WTC11 (cell line): ENCODE data around the gene CHPF. TPM values are rescaled to one million over a fixed set of nuclear protein-coding genes. Genes with fewer than 3 reads are reported as not detected.

ENCODE experiments used
- ATAC-seq: fragments of 200-7000 bp; cut with Tn5 transposase; 2 replicates; pipeline ENCODE4 v1.10.0; 2021; ENCODE audit warnings: mild to moderate bottlenecking, moderate library complexity
- Bru-seq: library from RNA; stranded (reverse); fragments of 400-500 nt; gene quantifications from one replicate; lab custom pipeline; 2021; lab: Mats Ljungman, UMichigan
- CTCF ChIA-PET: fragments of 300-600 bp; sonication (Branson Sonifier 250); formaldehyde crosslinking; loops from one replicate; lab custom pipeline; 2021; ENCODE audit warnings: antibody characterized with exemption; lab: Charles Lee
- POLR2A ChIA-PET: fragments of 350-600 bp; sonication (Branson Sonifier 250); formaldehyde crosslinking; loops from one replicate; lab custom pipeline; 2021; ENCODE audit warnings: antibody characterized with exemption; lab: Charles Lee
- DNase-seq: peaks from one replicate; pipeline ENCODE4 v3.0.0; 2021; ENCODE audit warnings: low spot score
- H3K27ac Mint-ChIP-seq: 2 replicates; pipeline ENCODE4 v1.8.0; 2021; ENCODE audit warnings: mixed read lengths
- H3K27me3 Mint-ChIP-seq: 2 replicates; pipeline ENCODE4 v1.8.0; 2021; ENCODE audit warnings: low read depth, mild to moderate bottlenecking, moderate library complexity, mixed read lengths
- H3K36me3 Mint-ChIP-seq: 2 replicates; pipeline ENCODE4 v1.8.0; 2021; ENCODE audit warnings: mixed read lengths
- H3K4me1 Mint-ChIP-seq: 2 replicates; pipeline ENCODE4 v1.8.0; 2022; ENCODE audit warnings: mixed read lengths
- H3K4me3 Mint-ChIP-seq: 2 replicates; pipeline ENCODE4 v1.8.0; 2021; ENCODE audit warnings: mild to moderate bottlenecking, moderate library complexity, mixed read lengths
- H3K9me3 Mint-ChIP-seq: 2 replicates; pipeline ENCODE4 v1.8.0; 2021; ENCODE audit warnings: mixed read lengths
- ELF4 ChIP-seq: sonication (generic); formaldehyde crosslinking; IDR thresholded peaks from 2 replicates; pipeline ENCODE4 v1.8.1; 2022; ENCODE audit warnings: low read depth, mild to moderate bottlenecking, moderate library complexity, missing genetic modification reagents
- EMX1 ChIP-seq: fragments of 250-450 bp; sonication (Bioruptor Pico); IDR thresholded peaks from 2 replicates; pipeline ENCODE4 v1.8.0; 2021; ENCODE audit warnings: mild to moderate bottlenecking
- ESRRA ChIP-seq: sonication (generic); formaldehyde crosslinking; IDR thresholded peaks from 2 replicates; pipeline ENCODE4 v1.8.1; 2022; ENCODE audit warnings: mild to moderate bottlenecking, missing genetic modification reagents, borderline replicate concordance
- JUN ChIP-seq: sonication (generic); formaldehyde crosslinking; IDR thresholded peaks from 2 replicates; pipeline ENCODE4 v1.8.0; 2023; ENCODE audit warnings: mild to moderate bottlenecking, missing genetic modification reagents
- NFE2L1 ChIP-seq: sonication (generic); formaldehyde crosslinking; IDR thresholded peaks from 2 replicates; pipeline ENCODE4 v1.8.1; 2023; ENCODE audit warnings: missing genetic modification reagents
- NR3C1 ChIP-seq: sonication (generic); formaldehyde crosslinking; conservative IDR thresholded peaks from 2 replicates; pipeline ENCODE4 v1.8.1; 2023; ENCODE audit warnings: low read depth, mild to moderate bottlenecking, missing genetic modification reagents
- PRRX2 ChIP-seq: fragments of 250-450 bp; sonication (Bioruptor Pico); IDR thresholded peaks from 2 replicates; pipeline ENCODE4 v1.8.0; 2021; ENCODE audit warnings: mild to moderate bottlenecking
- SP1 ChIP-seq: sonication (generic); formaldehyde crosslinking; conservative IDR thresholded peaks from 2 replicates; pipeline ENCODE4 v1.8.1; 2022; ENCODE audit warnings: missing genetic modification reagents
- TEAD4 ChIP-seq: sonication (generic); formaldehyde crosslinking; IDR thresholded peaks from 2 replicates; pipeline ENCODE4 v1.8.0; 2022; ENCODE audit warnings: mild to moderate bottlenecking, missing genetic modification reagents
- ZBTB21 ChIP-seq: sonication (generic); formaldehyde crosslinking; IDR thresholded peaks from 2 replicates; pipeline ENCODE4 v1.8.1; 2023; ENCODE audit warnings: mild to moderate bottlenecking, missing genetic modification reagents, borderline replicate concordance
- ZNF263 ChIP-seq: sonication (generic); formaldehyde crosslinking; IDR thresholded peaks from 2 replicates; pipeline ENCODE4 v1.8.1; 2022; ENCODE audit warnings: low read depth, mild to moderate bottlenecking, moderate library complexity, missing genetic modification reagents
- long read RNA-seq, 3 experiments: library from RNA in 1 of 3; library from capped mRNA in 1 of 3; library from polyadenylated mRNA in 1 of 3; unstranded in 2 of 3; stranded (forward) in 1 of 3; transcript quantifications; one replicate each; pipeline ENCODE4 v2.0.0, GENCODE V29; 2021
- total RNA-seq: library from RNA; stranded (reverse); gene quantifications from 3 replicates; pipeline ENCODE4 v1.2.3, GENCODE V29; 2021
- TF ChIP-seq, protein P1 (sequence below): sonication (generic); formaldehyde crosslinking; IDR thresholded peaks from 2 replicates; pipeline ENCODE4 v1.8.0; 2023; ENCODE audit warnings: missing genetic modification reagents
- TF ChIP-seq, protein P2 (sequence below): fragments of 250-450 bp; sonication (Bioruptor Pico); IDR thresholded peaks from 2 replicates; pipeline ENCODE4 v1.9.0; 2021; ENCODE audit warnings: moderate library complexity, mild to moderate bottlenecking, inconsistent platforms, borderline replicate concordance
- TF ChIP-seq, protein P3 (sequence below): fragments of 250-450 bp; sonication (Bioruptor Pico); conservative IDR thresholded peaks from 2 replicates; pipeline ENCODE4 v1.9.0; 2021; ENCODE audit warnings: mild to moderate bottlenecking
- TF ChIP-seq, protein P4 (sequence below): fragments of 200-600 bp; IDR thresholded peaks from 2 replicates; pipeline ENCODE4 v1.8.0; 2022; ENCODE audit warnings: antibody characterized with exemption
- TF ChIP-seq, protein P5 (sequence below): fragments of 250-450 bp; sonication (Bioruptor Pico); IDR thresholded peaks from 2 replicates; pipeline ENCODE4 v1.9.0; 2021; ENCODE audit warnings: mild to moderate bottlenecking
- TF ChIP-seq, protein P6 (sequence below): sonication (generic); formaldehyde crosslinking; IDR thresholded peaks from 2 replicates; pipeline ENCODE4 v1.8.1; 2022; ENCODE audit warnings: mild to moderate bottlenecking, moderate library complexity, missing genetic modification reagents
- TF ChIP-seq, protein P7 (sequence below): fragments of 250-450 bp; sonication (Bioruptor Pico); IDR thresholded peaks from 2 replicates; pipeline ENCODE4 v2.1.2; 2022; ENCODE audit warnings: mild to moderate bottlenecking, moderate library complexity
- TF ChIP-seq, protein P8 (sequence below): sonication (generic); formaldehyde crosslinking; IDR thresholded peaks from 2 replicates; pipeline ENCODE4 v1.8.1; 2023; ENCODE audit warnings: mild to moderate bottlenecking, moderate library complexity, missing genetic modification reagents

The CHPF gene, protein sequence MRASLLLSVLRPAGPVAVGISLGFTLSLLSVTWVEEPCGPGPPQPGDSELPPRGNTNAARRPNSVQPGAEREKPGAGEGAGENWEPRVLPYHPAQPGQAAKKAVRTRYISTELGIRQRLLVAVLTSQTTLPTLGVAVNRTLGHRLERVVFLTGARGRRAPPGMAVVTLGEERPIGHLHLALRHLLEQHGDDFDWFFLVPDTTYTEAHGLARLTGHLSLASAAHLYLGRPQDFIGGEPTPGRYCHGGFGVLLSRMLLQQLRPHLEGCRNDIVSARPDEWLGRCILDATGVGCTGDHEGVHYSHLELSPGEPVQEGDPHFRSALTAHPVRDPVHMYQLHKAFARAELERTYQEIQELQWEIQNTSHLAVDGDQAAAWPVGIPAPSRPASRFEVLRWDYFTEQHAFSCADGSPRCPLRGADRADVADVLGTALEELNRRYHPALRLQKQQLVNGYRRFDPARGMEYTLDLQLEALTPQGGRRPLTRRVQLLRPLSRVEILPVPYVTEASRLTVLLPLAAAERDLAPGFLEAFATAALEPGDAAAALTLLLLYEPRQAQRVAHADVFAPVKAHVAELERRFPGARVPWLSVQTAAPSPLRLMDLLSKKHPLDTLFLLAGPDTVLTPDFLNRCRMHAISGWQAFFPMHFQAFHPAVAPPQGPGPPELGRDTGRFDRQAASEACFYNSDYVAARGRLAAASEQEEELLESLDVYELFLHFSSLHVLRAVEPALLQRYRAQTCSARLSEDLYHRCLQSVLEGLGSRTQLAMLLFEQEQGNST
- total RNA-seq (84.3 to 97.0 TPM (median 84.8 TPM) in 3 replicates), Bru-seq, nascent RNA (percentile 82 among the genes with signal in this experiment)
- long read RNA-seq, experiment 1, transcript CHPF-201 (4 exons, 3,013 nt): major isoform, 506 of 591 reads
- long read RNA-seq, experiment 1, transcript CHPF-202 (2 exons, 1,079 nt): minor isoform, 13 of 591 reads
- long read RNA-seq, experiment 1, partial matches to known transcripts: 49 of 591 reads
- long read RNA-seq, experiment 1, other reads (novel, unspliced or antisense): 23 of 591 reads
- long read RNA-seq, experiment 2, transcript CHPF-201 (4 exons, 3,013 nt): major isoform, 76 of 129 reads
- long read RNA-seq, experiment 2, transcript CHPF-202 (2 exons, 1,079 nt): minor isoform, 7 of 129 reads
- long read RNA-seq, experiment 2, partial matches to known transcripts: 15 of 129 reads
- long read RNA-seq, experiment 2, other reads (novel, unspliced or antisense): 31 of 129 reads
- long read RNA-seq, experiment 3, partial matches to known transcripts: 0 of 1 reads
- long read RNA-seq, experiment 3, other reads (novel, unspliced or antisense): 0 of 1 reads

DNA sequence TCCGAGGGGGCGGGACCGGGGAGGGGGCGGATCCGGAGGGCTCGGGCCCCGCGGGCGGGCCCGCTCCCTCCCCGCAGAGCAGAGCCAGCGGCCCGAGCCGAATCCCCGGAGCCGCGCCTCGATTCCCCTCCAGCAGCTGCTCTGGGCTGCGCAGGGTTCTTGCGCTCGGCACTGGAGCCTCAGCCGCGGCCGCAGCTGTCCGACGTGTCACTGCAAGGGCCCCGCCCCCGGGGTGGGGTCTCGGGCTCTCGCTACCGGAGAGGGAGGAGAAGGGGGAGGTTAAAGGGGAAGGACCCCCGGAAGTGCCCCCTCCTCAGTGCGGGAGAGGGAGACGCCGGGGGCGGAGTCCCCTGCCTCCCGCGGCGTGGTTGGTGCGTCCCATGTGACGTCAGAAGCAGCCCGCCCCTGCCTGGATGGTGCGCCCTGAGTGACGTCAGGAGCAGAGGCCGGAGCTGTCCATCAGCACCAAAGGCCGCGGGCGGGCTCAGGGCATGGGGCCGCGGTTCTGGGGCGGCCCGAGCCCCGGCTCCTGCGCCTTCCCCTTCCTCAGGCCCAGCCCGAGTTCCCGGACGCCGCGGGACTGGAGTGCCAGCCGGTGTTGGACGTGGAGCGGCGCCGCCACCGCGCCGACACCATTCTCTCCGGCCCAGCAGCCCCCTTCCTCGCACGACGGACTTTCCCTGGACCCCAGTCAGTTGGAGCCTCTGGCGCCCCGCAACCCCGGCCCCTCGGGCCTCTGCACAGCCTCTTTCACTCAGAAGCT is at the start of gene CHPF, which contains the start of gene TMEM198:
CHPF (minus strand) TSS at position 214 of the 763 bp plus-strand sequence. CDS start 271 bp downstream, outside the sequence.
TMEM198 (plus strand) TSS at position 433 of the 763 bp plus-strand sequence. CDS start 700 bp downstream, outside the sequence.
- H3K4me3 Mint-ChIP-seq: peak within 1 kb of the TSS; percentile 86
- peaks cover 18% of the 10 kb centered on the region for H3K4me1 Mint-ChIP-seq
- DNase-seq (peak; percentile 99), ATAC-seq (peak; percentile 84)
- peaks cover 28% of the 10 kb centered on the region for H3K27me3 Mint-ChIP-seq
- H3K36me3 Mint-ChIP-seq: peaks cover 30% of the 10 kb centered on the region
- no peaks in the 10 kb centered on the region for H3K9me3 Mint-ChIP-seq
- H3K27ac Mint-ChIP-seq: no peak within 1 kb of the TSS
- POLR2A ChIA-PET: interaction anchor here (0.6 to 2.6 kb wide), 7 partner anchors 9 to 54 kb away, joined by 3 to 15 read pairs (median 3); partner anchors contain the start of genes GMPPA and STK11IP
- CTCF ChIA-PET: interaction anchor here (0.8 to 41.3 kb wide), 23 partner anchors 9 to 141 kb away, joined by 3 to 2316 read pairs (median 5); partner anchors contain the start of genes GMPPA, INHA, OBSL1 and SLC4A3
- TF ChIP-seq ZNF263 (CRISPR knock-in tag) (no peak), JUN (CRISPR knock-in tag) (no peak), ELF4 (CRISPR knock-in tag) (no peak), EMX1 (no peak), NFE2L1 (CRISPR knock-in tag) (peak; percentile 79; the same call in 1 of the 2 replicates), SP1 (peak; percentile 96), NR3C1 (CRISPR knock-in tag) (0 out of 2 replicates have a peak, but pooled peaks have one; percentile 30), PRRX2 (CRISPR knock-in tag) (no peak), TEAD4 (no peak), ESRRA (CRISPR knock-in tag) (0 out of 2 replicates have a peak, but pooled peaks have one; percentile 27), ZBTB21 (CRISPR knock-in tag) (peak; percentile 99)
- TF ChIP-seq, protein P1, sequence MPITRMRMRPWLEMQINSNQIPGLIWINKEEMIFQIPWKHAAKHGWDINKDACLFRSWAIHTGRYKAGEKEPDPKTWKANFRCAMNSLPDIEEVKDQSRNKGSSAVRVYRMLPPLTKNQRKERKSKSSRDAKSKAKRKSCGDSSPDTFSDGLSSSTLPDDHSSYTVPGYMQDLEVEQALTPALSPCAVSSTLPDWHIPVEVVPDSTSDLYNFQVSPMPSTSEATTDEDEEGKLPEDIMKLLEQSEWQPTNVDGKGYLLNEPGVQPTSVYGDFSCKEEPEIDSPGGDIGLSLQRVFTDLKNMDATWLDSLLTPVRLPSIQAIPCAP: no peak
- TF ChIP-seq, protein P2, sequence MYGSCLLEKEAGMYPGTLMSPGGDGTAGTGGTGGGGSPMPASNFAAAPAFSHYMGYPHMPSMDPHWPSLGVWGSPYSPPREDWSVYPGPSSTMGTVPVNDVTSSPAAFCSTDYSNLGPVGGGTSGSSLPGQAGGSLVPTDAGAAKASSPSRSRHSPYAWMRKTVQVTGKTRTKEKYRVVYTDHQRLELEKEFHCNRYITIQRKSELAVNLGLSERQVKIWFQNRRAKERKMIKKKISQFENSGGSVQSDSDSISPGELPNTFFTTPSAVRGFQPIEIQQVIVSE (CRISPR knock-in tag): no peak
- TF ChIP-seq, protein P3, sequence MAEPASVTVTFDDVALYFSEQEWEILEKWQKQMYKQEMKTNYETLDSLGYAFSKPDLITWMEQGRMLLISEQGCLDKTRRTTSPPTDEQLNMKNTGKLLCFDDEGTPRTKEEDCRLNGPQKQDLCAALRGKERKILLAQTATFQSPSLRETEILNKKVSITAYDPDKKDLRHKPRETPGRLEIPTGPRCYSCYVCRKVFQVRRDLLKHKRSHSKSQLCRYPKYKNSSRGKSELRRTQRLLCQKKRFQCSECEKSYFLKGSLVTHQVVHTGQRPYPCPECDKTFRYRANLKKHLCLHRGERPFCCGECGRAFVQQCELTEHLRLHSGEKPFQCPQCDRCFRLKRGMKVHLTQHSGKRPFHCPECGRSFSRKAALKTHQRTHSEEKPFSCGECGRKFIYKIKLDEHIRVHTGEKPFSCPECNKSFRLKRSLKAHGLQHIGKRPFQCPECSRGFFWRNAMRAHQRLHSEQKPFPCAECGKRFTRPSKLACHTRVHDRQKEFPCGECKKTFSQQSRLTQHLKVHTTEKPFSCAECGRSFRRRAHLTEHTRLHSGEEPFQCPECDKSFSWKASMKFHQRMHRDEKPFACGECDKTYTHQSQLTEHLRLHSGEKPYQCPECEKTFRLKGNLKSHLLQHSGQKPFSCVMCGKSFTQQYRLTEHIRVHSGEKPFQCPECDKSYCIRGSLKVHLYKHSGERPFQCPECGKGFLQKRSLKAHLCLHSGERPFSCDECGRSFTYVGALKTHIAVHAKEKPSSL (CRISPR knock-in tag): no peak
- TF ChIP-seq, protein P4, sequence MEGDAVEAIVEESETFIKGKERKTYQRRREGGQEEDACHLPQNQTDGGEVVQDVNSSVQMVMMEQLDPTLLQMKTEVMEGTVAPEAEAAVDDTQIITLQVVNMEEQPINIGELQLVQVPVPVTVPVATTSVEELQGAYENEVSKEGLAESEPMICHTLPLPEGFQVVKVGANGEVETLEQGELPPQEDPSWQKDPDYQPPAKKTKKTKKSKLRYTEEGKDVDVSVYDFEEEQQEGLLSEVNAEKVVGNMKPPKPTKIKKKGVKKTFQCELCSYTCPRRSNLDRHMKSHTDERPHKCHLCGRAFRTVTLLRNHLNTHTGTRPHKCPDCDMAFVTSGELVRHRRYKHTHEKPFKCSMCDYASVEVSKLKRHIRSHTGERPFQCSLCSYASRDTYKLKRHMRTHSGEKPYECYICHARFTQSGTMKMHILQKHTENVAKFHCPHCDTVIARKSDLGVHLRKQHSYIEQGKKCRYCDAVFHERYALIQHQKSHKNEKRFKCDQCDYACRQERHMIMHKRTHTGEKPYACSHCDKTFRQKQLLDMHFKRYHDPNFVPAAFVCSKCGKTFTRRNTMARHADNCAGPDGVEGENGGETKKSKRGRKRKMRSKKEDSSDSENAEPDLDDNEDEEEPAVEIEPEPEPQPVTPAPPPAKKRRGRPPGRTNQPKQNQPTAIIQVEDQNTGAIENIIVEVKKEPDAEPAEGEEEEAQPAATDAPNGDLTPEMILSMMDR: no peak
- TF ChIP-seq, protein P5, sequence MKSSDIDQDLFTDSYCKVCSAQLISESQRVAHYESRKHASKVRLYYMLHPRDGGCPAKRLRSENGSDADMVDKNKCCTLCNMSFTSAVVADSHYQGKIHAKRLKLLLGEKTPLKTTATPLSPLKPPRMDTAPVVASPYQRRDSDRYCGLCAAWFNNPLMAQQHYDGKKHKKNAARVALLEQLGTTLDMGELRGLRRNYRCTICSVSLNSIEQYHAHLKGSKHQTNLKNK (CRISPR knock-in tag): no peak
- TF ChIP-seq, protein P6, sequence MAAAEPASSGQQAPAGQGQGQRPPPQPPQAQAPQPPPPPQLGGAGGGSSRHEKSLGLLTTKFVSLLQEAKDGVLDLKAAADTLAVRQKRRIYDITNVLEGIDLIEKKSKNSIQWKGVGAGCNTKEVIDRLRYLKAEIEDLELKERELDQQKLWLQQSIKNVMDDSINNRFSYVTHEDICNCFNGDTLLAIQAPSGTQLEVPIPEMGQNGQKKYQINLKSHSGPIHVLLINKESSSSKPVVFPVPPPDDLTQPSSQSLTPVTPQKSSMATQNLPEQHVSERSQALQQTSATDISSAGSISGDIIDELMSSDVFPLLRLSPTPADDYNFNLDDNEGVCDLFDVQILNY (CRISPR knock-in tag): no peak; the same call in 1 of the 2 replicates
- TF ChIP-seq, protein P7, sequence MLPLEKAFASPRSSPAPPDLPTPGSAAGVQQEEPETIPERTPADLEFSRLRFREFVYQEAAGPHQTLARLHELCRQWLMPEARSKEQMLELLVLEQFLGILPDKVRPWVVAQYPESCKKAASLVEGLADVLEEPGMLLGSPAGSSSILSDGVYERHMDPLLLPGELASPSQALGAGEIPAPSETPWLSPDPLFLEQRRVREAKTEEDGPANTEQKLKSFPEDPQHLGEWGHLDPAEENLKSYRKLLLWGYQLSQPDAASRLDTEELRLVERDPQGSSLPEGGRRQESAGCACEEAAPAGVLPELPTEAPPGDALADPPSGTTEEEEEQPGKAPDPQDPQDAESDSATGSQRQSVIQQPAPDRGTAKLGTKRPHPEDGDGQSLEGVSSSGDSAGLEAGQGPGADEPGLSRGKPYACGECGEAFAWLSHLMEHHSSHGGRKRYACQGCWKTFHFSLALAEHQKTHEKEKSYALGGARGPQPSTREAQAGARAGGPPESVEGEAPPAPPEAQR (CRISPR knock-in tag): no peak
- TF ChIP-seq, protein P8, sequence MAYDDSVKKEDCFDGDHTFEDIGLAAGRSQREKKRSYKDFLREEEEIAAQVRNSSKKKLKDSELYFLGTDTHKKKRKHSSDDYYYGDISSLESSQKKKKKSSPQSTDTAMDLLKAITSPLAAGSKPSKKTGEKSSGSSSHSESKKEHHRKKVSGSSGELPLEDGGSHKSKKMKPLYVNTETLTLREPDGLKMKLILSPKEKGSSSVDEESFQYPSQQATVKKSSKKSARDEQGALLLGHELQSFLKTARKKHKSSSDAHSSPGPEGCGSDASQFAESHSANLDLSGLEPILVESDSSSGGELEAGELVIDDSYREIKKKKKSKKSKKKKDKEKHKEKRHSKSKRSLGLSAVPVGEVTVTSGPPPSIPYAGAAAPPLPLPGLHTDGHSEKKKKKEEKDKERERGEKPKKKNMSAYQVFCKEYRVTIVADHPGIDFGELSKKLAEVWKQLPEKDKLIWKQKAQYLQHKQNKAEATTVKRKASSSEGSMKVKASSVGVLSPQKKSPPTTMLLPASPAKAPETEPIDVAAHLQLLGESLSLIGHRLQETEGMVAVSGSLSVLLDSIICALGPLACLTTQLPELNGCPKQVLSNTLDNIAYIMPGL: no peak
